Smooth muscle cell (in vitro differentiated cells): Measurements from ENCODE around the gene STX11. TPM values are rescaled to one million over a fixed set of nuclear protein-coding genes. Genes with fewer than 3 reads are reported as not detected.
"Not testable (repeated sequence)": the region's sequence is repeated elsewhere in the genome, so short reads cannot be mapped to it uniquely, and the experiment has no call there.

Experiments used
- DNase-seq: peaks from one replicate; lab custom pipeline; 2025; ENCODE audit not compliant: unreplicated experiment; lab: John Stamatoyannopoulos, UW
- H2AFZ ChIP-seq: fragments of 200-600 bp; sonication (generic); 2 replicates; pipeline ENCODE4 v1.6.0; 2016; ENCODE audit warnings: antibody characterized with exemption, low read depth, mild to moderate bottlenecking
- H3F3A ChIP-seq: fragments of 200-600 bp; sonication (generic); 2 replicates; pipeline ENCODE4 v1.6.0; 2017; ENCODE audit warnings: antibody characterized with exemption, low read depth
- H3K27ac ChIP-seq: fragments of 200-600 bp; sonication (generic); 2 replicates; pipeline ENCODE4 v1.5.1; 2016; ENCODE audit warnings: low read depth, mild to moderate bottlenecking
- H3K27me3 ChIP-seq: fragments of 200-600 bp; sonication (generic); 2 replicates; pipeline ENCODE4 v1.6.1; 2016; ENCODE audit warnings: low read depth, mild to moderate bottlenecking
- H3K36me3 ChIP-seq: fragments of 200-600 bp; sonication (generic); 2 replicates; pipeline ENCODE4 v1.5.1; 2016; ENCODE audit warnings: low read depth
- H3K4me1 ChIP-seq: fragments of 200-600 bp; sonication (generic); 2 replicates; pipeline ENCODE4 v1.5.1; 2016; ENCODE audit warnings: low read depth
- H3K4me2 ChIP-seq: fragments of 200-600 bp; sonication (generic); 2 replicates; pipeline ENCODE4 v1.6.0; 2016; ENCODE audit warnings: mild to moderate bottlenecking
- H3K4me3 ChIP-seq: fragments of 200-600 bp; sonication (generic); 2 replicates; pipeline ENCODE4 v1.5.1; 2016; ENCODE audit warnings: mild to moderate bottlenecking
- H3K79me2 ChIP-seq: fragments of 200-600 bp; sonication (generic); 2 replicates; pipeline ENCODE4 v1.6.0; 2016; ENCODE audit warnings: low read depth, mild to moderate bottlenecking
- H3K9ac ChIP-seq: fragments of 200-600 bp; sonication (generic); 2 replicates; pipeline ENCODE4 v1.6.0; 2016; ENCODE audit warnings: low read depth
- H3K9me3 ChIP-seq: fragments of 200-600 bp; sonication (generic); replicated peaks from 2 replicates; pipeline ENCODE4 v1.5.1; 2016; ENCODE audit warnings: low read depth
- H4K20me1 ChIP-seq: fragments of 200-600 bp; sonication (generic); 2 replicates; pipeline ENCODE4 v1.6.0; 2016; ENCODE audit warnings: low read depth
- CTCF ChIP-seq: fragments of 200-600 bp; sonication (generic); IDR thresholded peaks from 2 replicates; pipeline ENCODE4 v1.5.1; 2017; ENCODE audit warnings: borderline replicate concordance, mild to moderate bottlenecking, antibody characterized with exemption; ENCODE audit not compliant: insufficient read depth, poor library complexity, severe bottlenecking
- WGBS: methylation state at CpG from one replicate; pipeline ENCODE4 v1.1.7; 2016; ENCODE audit warnings: low lambda C conversion rate; 5-methylcytosine and 5-hydroxymethylcytosine counted together
- polyA plus RNA-seq: library from polyadenylated mRNA; unstranded; fragments of >200 nt; fragmentation: Nextera tagmentation; extraction: Ambion mirVana; gene quantifications from 2 replicates; pipeline ENCODE4 v1.2.1, GENCODE V29; 2016
- total RNA-seq: library from RNA; depleted of rRNA; stranded (reverse); fragments of >200 nt; gene quantifications from 2 replicates; pipeline ENCODE4 v1.2.3, GENCODE V29; 2014

Gene STX11
- total and polyA plus RNA-seq, 2 experiments from 2014 or later: 0.53 to 0.72 TPM

- WGBS: 80% methylated on average over 2 of the region's 2 CpGs
- Histone ChIP-seq H2AFZ (no peak overlapping the region), H4K20me1 (no peaks in the 10 kb centered on the region), H3K9ac (no peak overlapping the region), H3K27ac (no peak overlapping the region), H3K4me1 (no peaks in the 10 kb centered on the region), H3K4me2 (no peak overlapping the region), H3K9me3 (no peaks in the 10 kb centered on the region), H3K27me3 (no peaks in the 10 kb centered on the region), H3K36me3 (no peaks in the 10 kb centered on the region), H3K4me3 (no peak overlapping the region), H3F3A (no peaks in the 10 kb centered on the region), H3K79me2 (no peaks in the 10 kb centered on the region)
- no peak for DNase-seq
- TF ChIP-seq CTCF: no peak
Observed at GRCh38 chr6:144181639-144182038, 31.3 kb downstream of the STX11 start.

DNA sequence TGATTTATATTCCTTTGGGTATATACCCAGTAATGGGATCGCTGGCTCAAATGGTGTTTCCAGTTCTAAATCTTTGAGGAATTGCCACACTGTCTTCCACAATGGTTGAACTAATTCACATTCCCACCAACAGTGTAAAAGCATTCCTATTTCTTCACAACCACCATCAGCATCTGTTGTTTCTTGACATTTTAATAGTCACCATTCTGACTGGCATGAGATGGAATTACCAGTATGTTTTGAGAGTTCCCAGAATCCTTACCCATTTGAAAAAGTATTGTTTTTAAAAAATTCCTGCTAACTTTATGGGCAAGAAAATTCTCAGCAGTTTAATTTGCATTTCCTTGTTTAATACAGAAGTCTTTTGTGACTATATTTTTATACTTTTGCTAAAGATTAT lies 33.9 kb downstream of the STX11 start:
- H3K9me3 ChIP-seq, DNase-seq: not testable (repeated sequence)
- WGBS: 94% methylated on average over 1 of the region's 1 CpG

DNA sequence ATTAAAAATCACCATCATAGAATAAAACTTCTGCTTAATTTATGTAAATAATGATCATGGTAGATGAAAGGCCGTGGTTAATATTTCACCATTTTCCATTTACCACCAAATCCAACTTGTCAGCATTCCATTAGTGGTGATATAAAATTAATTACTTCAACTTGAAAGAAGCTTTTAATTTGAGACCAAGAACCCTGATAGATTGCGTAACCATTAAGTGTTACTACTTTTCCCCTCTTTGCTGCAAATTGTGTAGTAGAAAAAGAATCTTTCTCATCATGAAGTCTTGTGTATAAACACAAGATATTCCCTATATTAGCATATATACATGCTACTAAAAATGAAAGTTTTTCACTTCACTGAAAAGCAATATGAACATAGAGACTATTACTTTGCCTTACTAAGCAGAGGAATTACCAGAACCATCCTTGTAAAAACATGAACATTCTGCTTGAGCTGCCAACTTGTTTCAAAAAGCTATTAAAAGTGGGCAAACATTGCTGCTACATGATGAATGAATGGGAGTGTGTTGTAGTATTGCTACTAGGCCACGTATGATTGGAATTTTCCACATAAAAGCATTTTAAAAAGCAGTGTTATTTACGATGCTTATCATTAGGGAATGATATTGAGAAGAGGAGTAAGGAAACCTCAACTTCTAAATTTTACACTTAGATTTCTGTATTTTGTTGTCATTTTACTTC lies 35.0 kb downstream of the STX11 start:
- no peak overlapping the region for H2AFZ ChIP-seq
- no peaks in the 10 kb centered on the region for H3F3A ChIP-seq
- no peak overlapping the region for H3K27ac ChIP-seq
- no peak overlapping the region for H3K9ac ChIP-seq
- H3K4me1 ChIP-seq: no peaks in the 10 kb centered on the region
- H4K20me1 ChIP-seq: no peaks in the 10 kb centered on the region
- DNase-seq: no peak
- H3K9me3 ChIP-seq: no peaks in the 10 kb centered on the region
- no peak overlapping the region for H3K4me2 ChIP-seq
- no peak overlapping the region for H3K4me3 ChIP-seq
- TF ChIP-seq CTCF: no peak
- H3K36me3 ChIP-seq: no peaks in the 10 kb centered on the region
- H3K27me3 ChIP-seq: no peaks in the 10 kb centered on the region
- 70% methylated on average over 4 of the region's 4 CpGs for WGBS
- no peaks in the 10 kb centered on the region for H3K79me2 ChIP-seq

More for the DNA sequence above, 33.9 kb downstream of the STX11 start:
- H3K36me3 ChIP-seq, H2AFZ ChIP-seq, H3K27ac ChIP-seq, H4K20me1 ChIP-seq, H3K9ac ChIP-seq, H3K79me2 ChIP-seq, H3K4me1 ChIP-seq, H3K4me2 ChIP-seq, H3K4me3 ChIP-seq, H3F3A ChIP-seq, H3K27me3 ChIP-seq: not testable (repeated sequence)

DNA sequence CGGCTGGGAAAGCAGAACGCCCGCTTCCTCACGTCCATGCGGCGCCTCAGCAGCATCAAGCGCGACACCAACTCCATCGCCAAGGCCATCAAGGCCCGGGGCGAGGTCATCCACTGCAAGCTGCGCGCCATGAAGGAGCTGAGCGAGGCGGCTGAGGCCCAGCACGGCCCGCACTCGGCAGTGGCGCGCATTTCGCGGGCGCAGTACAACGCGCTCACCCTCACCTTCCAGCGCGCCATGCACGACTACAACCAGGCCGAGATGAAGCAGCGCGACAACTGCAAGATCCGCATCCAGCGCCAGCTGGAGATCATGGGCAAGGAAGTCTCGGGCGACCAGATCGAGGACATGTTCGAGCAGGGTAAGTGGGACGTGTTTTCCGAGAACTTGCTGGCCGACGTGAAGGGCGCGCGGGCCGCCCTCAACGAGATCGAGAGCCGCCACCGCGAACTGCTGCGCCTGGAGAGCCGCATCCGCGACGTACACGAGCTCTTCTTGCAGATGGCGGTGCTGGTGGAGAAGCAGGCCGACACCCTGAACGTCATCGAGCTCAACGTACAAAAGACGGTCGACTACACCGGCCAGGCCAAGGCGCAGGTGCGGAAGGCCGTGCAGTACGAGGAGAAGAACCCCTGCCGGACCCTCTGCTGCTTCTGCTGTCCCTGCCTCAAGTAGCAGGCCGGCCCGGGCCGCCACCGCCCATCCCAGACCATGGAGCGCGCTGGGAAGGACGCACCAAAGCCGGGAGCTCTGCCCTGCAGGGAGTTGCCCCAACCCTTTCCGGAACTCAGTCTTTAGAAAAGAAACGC lies 36.7 kb downstream of the STX11 start:
- Histone ChIP-seq H3K27ac (no peak overlapping the region), H2AFZ (no peak overlapping the region), H3K4me3 (no peak overlapping the region), H3K36me3 (no peaks in the 10 kb centered on the region), H3K9ac (no peak overlapping the region), H4K20me1 (no peaks in the 10 kb centered on the region), H3K79me2 (no peaks in the 10 kb centered on the region), H3K27me3 (no peaks in the 10 kb centered on the region), H3K9me3 (no peaks in the 10 kb centered on the region), H3K4me1 (no peaks in the 10 kb centered on the region), H3F3A (no peaks in the 10 kb centered on the region), H3K4me2 (no peak overlapping the region)
- 97% methylated on average over 72 of the region's 79 CpGs for WGBS
- no peak for DNase-seq
- no peak for TF ChIP-seq CTCF
